GM12873 (cell line): ENCODE measurements around the gene PANK2.

ENCODE experiments used
- CTCF ChIP-seq: IDR thresholded peaks from 2 replicates; pipeline ENCODE4 v1.5.1; 2012; ENCODE audit warnings: low read depth, mild to moderate bottlenecking, moderate library complexity, low read length, control low read depth; ENCODE audit not compliant: insufficient read depth; ENCODE audit errors: missing control alignments

PANK2 gene

GRCh38 chr20:3930265-3931206 is 41.3 kb downstream of the PANK2 start:
- no peak for TF ChIP-seq CTCF

- TF ChIP-seq CTCF, result no peak
Measured at GRCh38 chr20:3931664-3932063, 42.5 kb downstream of the PANK2 start.

GRCh38 chr20:3932277-3932676 is 43.1 kb downstream of the PANK2 start:
- TF ChIP-seq CTCF, result no peak

GRCh38 chr20:3932681-3933080 is 43.5 kb downstream of the PANK2 start:
- no peak for TF ChIP-seq CTCF

GRCh38 chr20:3933218-3933617 is 44.0 kb downstream of the PANK2 start:
- TF ChIP-seq CTCF, result no peak

- no peak for TF ChIP-seq CTCF
Measured at GRCh38 chr20:3934624-3935023, 45.4 kb downstream of the PANK2 start.

GRCh38 chr20:3935295-3935955 is 46.2 kb downstream of the PANK2 start:
- no peak for TF ChIP-seq CTCF
